K562 (cell line): ENCODE results near the gene TBXAS1. TPM values are rescaled to one million over a fixed set of nuclear protein-coding genes. Genes with fewer than 3 reads are reported as not detected.

Source experiments
- ATAC-seq: fragments of 200-7000 bp; cut with Tn5 transposase; 3 replicates; pipeline ENCODE4 v1.9.1; 2020; ENCODE audit warnings: moderate library complexity
- BruUV-seq: library from RNA; stranded (reverse); fragments of 400-500 nt; replicated peaks from 2 replicates; lab custom pipeline; 2021; lab: Mats Ljungman, UMichigan
- CTCF ChIA-PET: fragments of 300-600 bp; formaldehyde crosslinking; extraction: SDS; loops from one replicate; lab custom pipeline; 2021; ENCODE audit warnings: low intra/inter-chr PET ratio; lab: Yijun Ruan, JAX
- POLR2A ChIA-PET: fragments of 300-600, 350-650 bp; sonication (Branson Sonifier 250); formaldehyde crosslinking; extraction: SDS; loops from one replicate; lab custom pipeline; 2021; ENCODE audit warnings: antibody characterized with exemption, inconsistent platforms; lab: Yijun Ruan, JAX
- DNase-seq, 4 experiments: peaks; one replicate each; pipeline versions ENCODE4 v3.0.0 to v3.0.0-alpha.2; 2011 to 2018; ENCODE audit warnings: low spot score in 3 of 4, mixed read lengths in 3 of 4; ENCODE audit errors: extremely low read depth in 1 of 4
- FAIRE-seq: peaks from 2 replicates; lab custom pipeline; 2011; peaks lifted over from hg19 to GRCh38; lab: Jason Lieb, UNC
- H2AFZ ChIP-seq: 2 replicates; pipeline ENCODE4 v1.6.0; 2011; ENCODE audit warnings: low read depth, low read length, control low read depth, inconsistent platforms
- H3K27ac ChIP-seq: fragments of 200-600 bp; 3 replicates; pipeline ENCODE4 v1.8.0; 2011; ENCODE audit warnings: low read depth, mild to moderate bottlenecking, control low read depth, inconsistent platforms, low read length, moderate library complexity, mixed read lengths; ENCODE audit errors: extremely low read depth
- H3K27me3 ChIP-seq, 2 experiments: fragments of 300-600 bp in 1 of 2; 2 replicates in 1 of 2; 3 replicates in 1 of 2; pipeline versions ENCODE4 v1.6.0 to v1.8.0; 2011; ENCODE audit warnings: inconsistent platforms in 2 of 2, low read length in 2 of 2, mild to moderate bottlenecking in 1 of 2, mixed read lengths in 1 of 2, moderate library complexity in 1 of 2; ENCODE audit not compliant: control insufficient read depth in 2 of 2, insufficient read depth in 2 of 2
- H3K36me3 ChIP-seq: fragments of 300-600 bp; 3 replicates; pipeline ENCODE4 v1.8.0; 2011; ENCODE audit warnings: mild to moderate bottlenecking, low read length, inconsistent platforms; ENCODE audit not compliant: control insufficient read depth, insufficient read depth
- H3K4me1 ChIP-seq, 2 experiments: fragments of 200-600 bp in 1 of 2; replicated peaks in 1 of 2; 2 replicates in 1 of 2; 3 replicates in 1 of 2; pipeline versions ENCODE4 v1.5.1 to v1.8.0; 2011; ENCODE audit warnings: inconsistent platforms in 2 of 2, low read length in 2 of 2, mild to moderate bottlenecking in 1 of 2, mixed read lengths in 1 of 2, moderate library complexity in 1 of 2; ENCODE audit not compliant: control insufficient read depth in 2 of 2, insufficient read depth in 2 of 2
- H3K4me2 ChIP-seq: 2 replicates; pipeline ENCODE4 v1.6.1; 2011; ENCODE audit warnings: low read length, control low read depth, inconsistent platforms, mixed read lengths; ENCODE audit not compliant: insufficient read depth
- H3K4me3 ChIP-seq: fragments of 200-600 bp; sonication (generic), shearing (Covaris generic); 2 replicates; pipeline ENCODE4 v1.5.1; 2016; ENCODE audit warnings: control low read depth, inconsistent platforms
- H3K79me2 ChIP-seq: fragments of 200-600 bp; 3 replicates; pipeline ENCODE4 v1.8.0; 2011; ENCODE audit warnings: low read length, inconsistent platforms; ENCODE audit not compliant: control insufficient read depth, insufficient read depth
- H3K9ac ChIP-seq, 2 experiments: 2 replicates each; pipeline versions ENCODE4 v1.6.0 to v1.6.1; 2011; ENCODE audit warnings: low read depth in 2 of 2, low read length in 2 of 2, control low read depth in 1 of 2, inconsistent platforms in 1 of 2, mild to moderate bottlenecking in 1 of 2, mixed read lengths in 1 of 2; ENCODE audit not compliant: insufficient read depth in 1 of 2
- H3K9me1 ChIP-seq: one replicate; pipeline ENCODE4 v1.6.0; 2011; ENCODE audit warnings: inconsistent platforms, mild to moderate bottlenecking, low read length, moderate library complexity; ENCODE audit not compliant: control insufficient read depth, insufficient read depth
- H3K9me3 ChIP-seq: replicated peaks from 2 replicates; pipeline ENCODE4 v1.5.1; 2011; ENCODE audit warnings: low read depth, low read length, inconsistent platforms; ENCODE audit not compliant: control insufficient read depth, insufficient read depth
- H4K20me1 ChIP-seq: replicated peaks from 2 replicates; pipeline ENCODE4 v1.6.1; 2011; ENCODE audit warnings: low read length, inconsistent platforms, mixed read lengths; ENCODE audit not compliant: control insufficient read depth, insufficient read depth
- BCOR ChIP-seq: fragments of 450-650 bp; IDR thresholded peaks from 2 replicates; pipeline ENCODE4 v1.6.1; 2016
- TFE3 ChIP-seq: fragments of 450-650 bp; formaldehyde crosslinking; IDR thresholded peaks from 2 replicates; pipeline ENCODE4 v1.4.0; 2020; ENCODE audit warnings: mild to moderate bottlenecking, mixed read lengths
- ZNF507 ChIP-seq: conservative IDR thresholded peaks from 2 replicates; pipeline ENCODE4 v1.6.1; 2017; ENCODE audit warnings: missing genetic modification characterization, missing compliant biosample characterization
- WGBS: fragments of 100-300 bp; shearing (Covaris generic); methylation state at CpG from one replicate; pipeline ENCODE4 v1.1.6; 2016; ENCODE audit warnings: low coverage, mixed read lengths; ENCODE audit not compliant: insufficient coverage; ENCODE audit errors: missing lambda C conversion rate; 5-methylcytosine and 5-hydroxymethylcytosine counted together
- in situ Hi-C: fragments of 300-500 bp; cut with MboI; formaldehyde crosslinking; loops from 4 replicates; pipeline ENCODE4 v1.15.0; 2018; ENCODE audit warnings: inconsistent platforms, mixed read lengths
- intact Hi-C: fragments of 100-400 bp; cut with micrococcal nuclease; formaldehyde crosslinking; loops from 2 replicates; pipeline ENCODE4 v1.14.2; 2022
- polyA plus RNA-seq, 8 experiments: library from polyadenylated mRNA; depleted of rRNA in 4 of 8; stranded (reverse) in 5 of 8; unstranded in 3 of 8; fragments of >200 nt; fragmentation: Nextera tagmentation in 2 of 8; fragmentation: Illumina TruSeq in 1 of 8; extraction: Ambion mirVana in 2 of 8; extraction: Trizol in 1 of 8; gene quantifications; 2 replicates each; pipeline versions ENCODE4 v1.2.1 to v1.2.3, GENCODE V29; 2011 to 2014; ENCODE audit warnings: inconsistent platforms in 1 of 8, missing spikeins in 1 of 8
- total RNA-seq, 7 experiments: library from RNA; depleted of rRNA in 6 of 7; stranded (reverse); fragments of >200 nt in 6 of 7; fragmentation: Illumina TruSeq in 2 of 7; extraction: Trizol in 2 of 7; gene quantifications; 2 replicates each; pipeline versions ENCODE4 v1.2.1 to v1.2.3, GENCODE V29; 2011 to 2021; ENCODE audit warnings: low replicate concordance in 1 of 7
- TF ChIP-seq, protein P1 (sequence below): fragments of 450-650 bp; IDR thresholded peaks from 2 replicates; pipeline ENCODE4 v1.6.1; 2018; ENCODE audit warnings: mild to moderate bottlenecking, low read depth; ENCODE audit not compliant: partially characterized antibody

The TBXAS1 gene
- total and polyA plus RNA-seq, 9 of the 15 experiments (the other 6 are each of a cell fraction or from before 2014, with no cell fraction given) = 1.1 to 8.3 (median 1.9) TPM

GRCh38 chr7:140068033-140068432 is 239.0 kb downstream of the TBXAS1 start:
- CTCF ChIA-PET = no interaction called here

More at GRCh38 chr7:140068033-140068432, 239.0 kb downstream of the TBXAS1 start:
- H3K4me2 ChIP-seq = no peak overlapping the region
- no peak overlapping the region for H3K4me3 ChIP-seq
- POLR2A ChIA-PET = no interaction called here
- peak; percentile 97 for TF ChIP-seq ZNF507 (tag)
- TF ChIP-seq, protein P1, sequence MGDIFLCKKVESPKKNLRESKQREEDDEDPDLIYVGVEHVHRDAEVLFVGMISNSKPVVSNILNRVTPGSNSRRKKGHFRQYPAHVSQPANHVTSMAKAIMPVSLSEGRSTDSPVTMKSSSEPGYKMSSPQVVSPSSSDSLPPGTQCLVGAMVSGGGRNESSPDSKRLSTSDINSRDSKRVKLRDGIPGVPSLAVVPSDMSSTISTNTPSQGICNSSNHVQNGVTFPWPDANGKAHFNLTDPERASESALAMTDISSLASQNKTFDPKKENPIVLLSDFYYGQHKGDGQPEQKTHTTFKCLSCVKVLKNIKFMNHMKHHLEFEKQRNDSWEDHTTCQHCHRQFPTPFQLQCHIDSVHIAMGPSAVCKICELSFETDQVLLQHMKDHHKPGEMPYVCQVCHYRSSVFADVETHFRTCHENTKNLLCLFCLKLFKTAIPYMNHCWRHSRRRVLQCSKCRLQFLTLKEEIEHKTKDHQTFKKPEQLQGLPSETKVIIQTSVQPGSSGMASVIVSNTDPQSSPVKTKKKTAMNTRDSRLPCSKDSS = peak; percentile 22
- TF ChIP-seq BCOR = peak; percentile 18; the same call in 1 of the 2 replicates
- no peak for TF ChIP-seq TFE3
- H3K9me3 ChIP-seq = peaks cover 11% of the 10 kb centered on the region; the same call in 1 of the 2 replicates
- WGBS = 36% methylated on average over 2 of the region's 2 CpGs
- DNase-seq (no peak), FAIRE-seq (no peak), ATAC-seq (no peak)
- intact Hi-C loops = no loop called here
- H4K20me1 ChIP-seq = no peaks in the 10 kb centered on the region
- no peaks in the 10 kb centered on the region for H3K9me1 ChIP-seq
- no peaks in the 10 kb centered on the region for H3K36me3 ChIP-seq
- no peaks in the 10 kb centered on the region for H3K79me2 ChIP-seq
- peaks cover 0 to 7% of the 10 kb centered on the region in 2 experiments; a peak in 1 of 5 replicates for H3K27me3 ChIP-seq
- no peak overlapping the region for H3K9ac ChIP-seq
- in situ Hi-C loops = no loop called here
- no TSS peak for BruUV-seq
- H3K27ac ChIP-seq = no peak overlapping the region
- no peak overlapping the region for H2AFZ ChIP-seq
- peaks cover 0 to 3% of the 10 kb centered on the region in 2 experiments; a peak in 2 of 5 replicates for H3K4me1 ChIP-seq
